ENCODE data around the gene ATG2B.

ATG2B gene

DNA sequence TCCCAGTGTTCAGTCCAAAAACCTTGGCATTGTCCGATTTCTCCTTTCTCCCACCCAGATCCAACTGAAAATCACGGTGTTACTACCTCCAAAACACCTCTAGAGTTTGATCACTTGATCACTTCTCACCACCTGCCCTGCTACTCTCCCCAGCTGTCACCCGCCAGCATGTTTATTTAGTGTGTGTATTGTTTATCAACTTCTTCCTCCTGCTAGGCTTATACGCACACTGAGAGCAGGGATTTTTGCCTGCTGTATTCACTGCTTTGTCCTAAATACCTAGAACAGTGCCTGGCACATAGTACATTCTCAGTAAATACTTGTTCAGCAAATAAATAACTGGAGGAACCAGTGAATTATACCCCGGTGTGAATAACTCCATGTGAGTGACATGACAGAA lies 102.1 kb downstream of the ATG2B start:
- H3K79me2 ChIP-seq (ENCODE audit: insufficient read depth, low read length), result no peaks in the 10 kb centered on the region
- H2AFZ ChIP-seq (ENCODE audit: low read depth, low read length), result no peak overlapping the region
- no peak overlapping the region for H3K27ac ChIP-seq (ENCODE audit: low read length)
- no peak for DNase-seq
- H3K4me3 ChIP-seq (ENCODE audit: low read depth in 1 of 2, low read length in 2 of 2), result no peak overlapping the region
- no peak for ATAC-seq (ENCODE audit: insufficient read depth, low read depth)
- peaks cover 7% of the 10 kb centered on the region for H3K27me3 ChIP-seq (ENCODE audit: insufficient read depth, low read length, poor library complexity)
- H3K36me3 ChIP-seq (ENCODE audit: insufficient read depth, low read length), result no peaks in the 10 kb centered on the region
- H3K9ac ChIP-seq (ENCODE audit: low read depth, low read length), result no peak overlapping the region
- no peak overlapping the region for H3K4me2 ChIP-seq (ENCODE audit: insufficient read depth, low read length)
- no peaks in the 10 kb centered on the region for H3K4me1 ChIP-seq (ENCODE audit: insufficient read depth, low read length)
- no peaks in the 10 kb centered on the region for H4K20me1 ChIP-seq (ENCODE audit: insufficient read depth, low read length)
- no peak for TF ChIP-seq EZH2 (IDR thresholded peaks at IDR 0.05; ENCODE audit: borderline replicate concordance, low read depth, low read length, severe bottlenecking)
- TF ChIP-seq, protein P1, sequence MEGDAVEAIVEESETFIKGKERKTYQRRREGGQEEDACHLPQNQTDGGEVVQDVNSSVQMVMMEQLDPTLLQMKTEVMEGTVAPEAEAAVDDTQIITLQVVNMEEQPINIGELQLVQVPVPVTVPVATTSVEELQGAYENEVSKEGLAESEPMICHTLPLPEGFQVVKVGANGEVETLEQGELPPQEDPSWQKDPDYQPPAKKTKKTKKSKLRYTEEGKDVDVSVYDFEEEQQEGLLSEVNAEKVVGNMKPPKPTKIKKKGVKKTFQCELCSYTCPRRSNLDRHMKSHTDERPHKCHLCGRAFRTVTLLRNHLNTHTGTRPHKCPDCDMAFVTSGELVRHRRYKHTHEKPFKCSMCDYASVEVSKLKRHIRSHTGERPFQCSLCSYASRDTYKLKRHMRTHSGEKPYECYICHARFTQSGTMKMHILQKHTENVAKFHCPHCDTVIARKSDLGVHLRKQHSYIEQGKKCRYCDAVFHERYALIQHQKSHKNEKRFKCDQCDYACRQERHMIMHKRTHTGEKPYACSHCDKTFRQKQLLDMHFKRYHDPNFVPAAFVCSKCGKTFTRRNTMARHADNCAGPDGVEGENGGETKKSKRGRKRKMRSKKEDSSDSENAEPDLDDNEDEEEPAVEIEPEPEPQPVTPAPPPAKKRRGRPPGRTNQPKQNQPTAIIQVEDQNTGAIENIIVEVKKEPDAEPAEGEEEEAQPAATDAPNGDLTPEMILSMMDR (IDR thresholded peaks at IDR 0.05; ENCODE audit: borderline replicate concordance, extremely low read depth, low read length, poor library complexity, severe bottlenecking), result no peak
- H3K9me3 ChIP-seq (ENCODE audit: insufficient read depth, low read length, severe bottlenecking), result peaks cover 3% of the 10 kb centered on the region

DNA sequence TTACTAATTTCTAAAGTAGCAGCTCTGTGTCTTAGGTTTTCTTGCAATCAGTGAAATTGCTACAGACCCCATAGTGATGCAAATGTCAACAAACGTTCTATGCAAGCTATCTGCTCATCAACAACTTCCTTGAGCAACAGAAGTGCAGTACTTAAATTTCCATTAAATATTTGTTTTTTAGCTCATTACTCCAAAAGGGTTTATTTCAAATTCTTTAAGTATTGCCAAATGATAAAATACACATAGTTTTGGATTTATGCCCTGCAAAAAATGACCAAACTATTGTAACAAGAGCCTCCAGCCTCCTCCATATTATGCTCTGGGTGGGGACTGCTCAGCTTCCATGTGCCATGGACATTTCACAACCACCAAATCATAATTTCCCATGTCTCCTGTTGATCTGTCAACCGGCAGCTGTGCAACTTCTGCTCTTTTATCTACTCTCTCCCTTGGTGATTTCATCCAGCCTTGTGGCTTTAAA lies 102.8 kb downstream of the ATG2B start:
- no peak overlapping the region for H3K27ac ChIP-seq (ENCODE audit: low read length)
- no peaks in the 10 kb centered on the region for H3K79me2 ChIP-seq (ENCODE audit: insufficient read depth, low read length)

DNA sequence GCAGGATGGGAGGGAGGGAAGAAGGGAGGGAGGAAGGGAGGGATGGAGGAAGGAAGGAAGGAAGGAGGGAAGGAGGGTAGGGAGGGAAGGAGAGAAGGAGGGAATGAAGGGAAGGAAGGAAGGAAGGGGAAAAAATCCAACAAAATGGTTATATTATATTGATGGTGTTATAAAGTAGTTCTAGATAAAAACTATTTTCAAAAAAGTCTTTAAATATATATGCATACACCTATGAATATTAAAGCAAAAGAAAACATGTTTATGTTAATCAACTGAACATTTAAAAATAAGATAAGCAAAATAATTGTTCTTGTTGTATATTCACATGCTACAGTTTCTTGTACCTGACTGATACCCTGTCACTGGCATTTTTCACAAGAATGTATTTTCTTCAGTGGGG lies 105.2 kb downstream of the ATG2B start:
- no peak overlapping the region for H3K9ac ChIP-seq (ENCODE audit: low read depth, low read length)
- ATAC-seq (ENCODE audit: insufficient read depth, low read depth), result no peak
- no peak for DNase-seq

More for the DNA sequence above, 102.8 kb downstream of the ATG2B start:
- Histone ChIP-seq H3K9ac (ENCODE audit: low read depth, low read length) (no peak overlapping the region), H3K36me3 (ENCODE audit: insufficient read depth, low read length) (no peaks in the 10 kb centered on the region), H3K27me3 (ENCODE audit: insufficient read depth, low read length, poor library complexity) (peaks cover 7% of the 10 kb centered on the region), H4K20me1 (ENCODE audit: insufficient read depth, low read length) (no peaks in the 10 kb centered on the region), H3K4me3 (ENCODE audit: low read depth in 1 of 2, low read length in 2 of 2) (no peak overlapping the region), H2AFZ (ENCODE audit: low read depth, low read length) (no peak overlapping the region), H3K4me1 (ENCODE audit: insufficient read depth, low read length) (no peaks in the 10 kb centered on the region), H3K9me3 (ENCODE audit: insufficient read depth, low read length, severe bottlenecking) (peaks cover 3% of the 10 kb centered on the region), H3K4me2 (ENCODE audit: insufficient read depth, low read length) (no peak overlapping the region)
- TF ChIP-seq, protein P1 (IDR thresholded peaks at IDR 0.05; ENCODE audit: borderline replicate concordance, extremely low read depth, low read length, poor library complexity, severe bottlenecking), result no peak
- TF ChIP-seq EZH2 (IDR thresholded peaks at IDR 0.05; ENCODE audit: borderline replicate concordance, low read depth, low read length, severe bottlenecking), result no peak
- ATAC-seq (ENCODE audit: insufficient read depth, low read depth) (no peak), DNase-seq (no peak)

More for the DNA sequence above, 105.2 kb downstream of the ATG2B start:
- no peaks in the 10 kb centered on the region for H3K79me2 ChIP-seq (ENCODE audit: insufficient read depth, low read length)
- no peak overlapping the region for H3K4me3 ChIP-seq (ENCODE audit: low read depth in 1 of 2, low read length in 2 of 2)
- H3K27ac ChIP-seq (ENCODE audit: low read length), result no peak overlapping the region
- peaks cover 18% of the 10 kb centered on the region for H3K27me3 ChIP-seq (ENCODE audit: insufficient read depth, low read length, poor library complexity)
- H3K36me3 ChIP-seq (ENCODE audit: insufficient read depth, low read length), result no peaks in the 10 kb centered on the region
- no peaks in the 10 kb centered on the region for H3K4me1 ChIP-seq (ENCODE audit: insufficient read depth, low read length)
- peaks cover 3% of the 10 kb centered on the region for H3K9me3 ChIP-seq (ENCODE audit: insufficient read depth, low read length, severe bottlenecking)
- H2AFZ ChIP-seq (ENCODE audit: low read depth, low read length), result no peak overlapping the region
- no peak overlapping the region for H3K4me2 ChIP-seq (ENCODE audit: insufficient read depth, low read length)
- no peaks in the 10 kb centered on the region for H4K20me1 ChIP-seq (ENCODE audit: insufficient read depth, low read length)
- TF ChIP-seq, protein P1 (IDR thresholded peaks at IDR 0.05; ENCODE audit: borderline replicate concordance, extremely low read depth, low read length, poor library complexity, severe bottlenecking), result no peak
- TF ChIP-seq EZH2 (IDR thresholded peaks at IDR 0.05; ENCODE audit: borderline replicate concordance, low read depth, low read length, severe bottlenecking), result no peak

Measured in DND-41 (cell line).